HepG2 (cell line): ENCODE results near the gene TNFRSF9. TPM values are rescaled to one million over a fixed set of nuclear protein-coding genes. Genes with fewer than 3 reads are reported as not detected.

ENCODE experiments used
- CBX1 ChIP-seq: IDR thresholded peaks from one replicate; pipeline ENCODE4 v1.6.1; 2016; ENCODE audit warnings: antibody characterized with exemption, low read depth
- ESRRA ChIP-seq: sonication (generic); formaldehyde crosslinking; IDR thresholded peaks from 2 replicates; pipeline ENCODE4 v1.5.1; 2020; ENCODE audit warnings: mild to moderate bottlenecking, low read depth, missing genetic modification reagents
- REPIN1 ChIP-seq: sonication (generic); formaldehyde crosslinking; IDR thresholded peaks from 2 replicates; pipeline ENCODE4 v1.8.0; 2022; ENCODE audit warnings: missing genetic modification reagents, low read depth, mild to moderate bottlenecking, borderline replicate concordance
- SATB2 ChIP-seq: sonication (generic); formaldehyde crosslinking; IDR thresholded peaks from 2 replicates; pipeline ENCODE4 v1.5.0; 2020; ENCODE audit warnings: missing genetic modification reagents
- SMAD3 ChIP-seq: sonication (generic); formaldehyde crosslinking; IDR thresholded peaks from 2 replicates; pipeline ENCODE4 v1.4.0; 2020; ENCODE audit warnings: missing genetic modification reagents
- TBX2 ChIP-seq: sonication (generic); formaldehyde crosslinking; IDR thresholded peaks from 2 replicates; pipeline ENCODE4 v1.5.0; 2020; ENCODE audit warnings: missing genetic modification reagents, mild to moderate bottlenecking, borderline replicate concordance
- ZNF138 ChIP-seq: sonication (generic); formaldehyde crosslinking; IDR thresholded peaks from 2 replicates; pipeline ENCODE4 v1.5.0; 2020; ENCODE audit warnings: mild to moderate bottlenecking, low read depth, missing genetic modification reagents
- ZNF143 ChIP-seq: sonication (generic); formaldehyde crosslinking; IDR thresholded peaks from 2 replicates; pipeline ENCODE4 v1.4.0; 2020; ENCODE audit warnings: missing genetic modification reagents
- ZNF567 ChIP-seq: sonication (generic); formaldehyde crosslinking; IDR thresholded peaks from 2 replicates; pipeline ENCODE4 v1.8.1; 2023; ENCODE audit warnings: mild to moderate bottlenecking, missing genetic modification reagents, borderline replicate concordance
- polyA plus RNA-seq, 8 experiments: library from polyadenylated mRNA; depleted of rRNA in 3 of 8; stranded (reverse) in 7 of 8; unstranded in 1 of 8; fragments of >200 nt; fragmentation: Illumina TruSeq in 4 of 8; extraction: Trizol in 4 of 8; gene quantifications; 2 replicates each; pipeline versions ENCODE4 v1.2.1 to v1.2.3, GENCODE V29; 2011 to 2016; ENCODE audit warnings: low read depth in 4 of 8, missing spikeins in 1 of 8, mixed read lengths in 1 of 8; ENCODE audit not compliant: insufficient read depth in 1 of 8
- total RNA-seq, 5 experiments: library from RNA; depleted of rRNA; stranded (reverse); fragments of >200 nt; fragmentation: Illumina TruSeq; extraction: Trizol; gene quantifications; 2 replicates each; pipeline ENCODE4 v1.2.3, GENCODE V29; 2016; ENCODE audit warnings: low read depth in 1 of 5
- TF ChIP-seq, protein P1 (sequence below): sonication (generic); formaldehyde crosslinking; IDR thresholded peaks from 2 replicates; pipeline ENCODE4 v1.4.0; 2020; ENCODE audit warnings: missing genetic modification reagents
- TF ChIP-seq, protein P2 (sequence below): sonication (generic); formaldehyde crosslinking; IDR thresholded peaks from 2 replicates; pipeline ENCODE4 v1.4.0; 2020; ENCODE audit warnings: missing genetic modification reagents
- TF ChIP-seq, protein P3 (sequence below), 2 experiments: IDR thresholded peaks; 2 replicates each; pipeline ENCODE4 v1.6.1; 2011 to 2012; ENCODE audit warnings: low read length in 2 of 2, borderline replicate concordance in 1 of 2, low read depth in 1 of 2, mild to moderate bottlenecking in 1 of 2, moderate library complexity in 1 of 2
- TF ChIP-seq, protein P4 (sequence below): IDR thresholded peaks from 2 replicates; pipeline ENCODE4 v1.6.1; 2016; ENCODE audit warnings: missing compliant biosample characterization, missing genetic modification reagents, borderline replicate concordance
- TF ChIP-seq, protein P5 (sequence below): sonication (generic); formaldehyde crosslinking; IDR thresholded peaks from 2 replicates; pipeline ENCODE4 v1.8.1; 2022; ENCODE audit warnings: mild to moderate bottlenecking, missing genetic modification reagents

Gene TNFRSF9
- total and polyA plus RNA-seq, 2 of the 13 experiments (the other 11 are each of a cell fraction or from before 2014, with no cell fraction given), result 0.07 TPM; not detected in 1

DNA sequence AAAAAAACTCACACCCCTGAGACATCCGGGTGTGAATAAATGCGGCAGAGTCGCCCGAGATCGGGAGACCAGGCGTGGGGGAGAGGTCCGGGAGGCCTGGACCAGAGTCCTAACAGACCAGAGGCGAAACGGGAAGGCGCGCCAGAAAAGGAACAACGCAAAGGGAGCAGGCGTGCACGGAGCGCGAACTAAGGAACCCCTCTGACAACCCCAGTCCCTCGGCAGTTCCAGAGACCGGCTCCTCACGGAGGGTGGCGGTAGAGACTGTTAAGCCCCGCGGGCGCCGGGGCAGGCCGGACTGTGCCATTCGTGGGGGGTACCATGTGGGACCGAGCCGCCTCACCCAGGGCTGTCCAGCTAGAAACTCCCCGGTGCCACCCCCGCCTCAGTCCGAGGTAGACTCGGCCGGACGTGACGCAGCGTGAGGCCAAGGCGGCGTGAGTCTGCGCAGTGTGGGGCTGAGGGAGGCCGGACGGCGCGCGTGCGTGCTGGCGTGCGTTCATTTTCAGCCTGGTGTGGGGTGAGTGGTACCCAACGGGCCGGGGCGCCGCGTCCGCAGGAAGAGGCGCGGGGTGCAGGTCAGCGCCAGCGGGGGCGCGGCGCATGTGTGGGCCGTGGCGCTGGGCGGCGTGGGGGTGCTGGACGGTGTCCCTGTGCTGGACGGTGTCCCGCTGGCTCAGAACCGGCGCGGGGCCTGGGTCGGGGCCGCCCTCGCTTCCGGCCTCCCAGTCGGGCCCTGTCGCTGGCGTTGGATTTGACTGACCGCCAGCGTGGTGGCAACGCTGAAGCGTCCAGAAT is 20.8 kb upstream of the TNFRSF9 start, which contains the start of gene PARK7 (continued):
- TF ChIP-seq, protein P1, sequence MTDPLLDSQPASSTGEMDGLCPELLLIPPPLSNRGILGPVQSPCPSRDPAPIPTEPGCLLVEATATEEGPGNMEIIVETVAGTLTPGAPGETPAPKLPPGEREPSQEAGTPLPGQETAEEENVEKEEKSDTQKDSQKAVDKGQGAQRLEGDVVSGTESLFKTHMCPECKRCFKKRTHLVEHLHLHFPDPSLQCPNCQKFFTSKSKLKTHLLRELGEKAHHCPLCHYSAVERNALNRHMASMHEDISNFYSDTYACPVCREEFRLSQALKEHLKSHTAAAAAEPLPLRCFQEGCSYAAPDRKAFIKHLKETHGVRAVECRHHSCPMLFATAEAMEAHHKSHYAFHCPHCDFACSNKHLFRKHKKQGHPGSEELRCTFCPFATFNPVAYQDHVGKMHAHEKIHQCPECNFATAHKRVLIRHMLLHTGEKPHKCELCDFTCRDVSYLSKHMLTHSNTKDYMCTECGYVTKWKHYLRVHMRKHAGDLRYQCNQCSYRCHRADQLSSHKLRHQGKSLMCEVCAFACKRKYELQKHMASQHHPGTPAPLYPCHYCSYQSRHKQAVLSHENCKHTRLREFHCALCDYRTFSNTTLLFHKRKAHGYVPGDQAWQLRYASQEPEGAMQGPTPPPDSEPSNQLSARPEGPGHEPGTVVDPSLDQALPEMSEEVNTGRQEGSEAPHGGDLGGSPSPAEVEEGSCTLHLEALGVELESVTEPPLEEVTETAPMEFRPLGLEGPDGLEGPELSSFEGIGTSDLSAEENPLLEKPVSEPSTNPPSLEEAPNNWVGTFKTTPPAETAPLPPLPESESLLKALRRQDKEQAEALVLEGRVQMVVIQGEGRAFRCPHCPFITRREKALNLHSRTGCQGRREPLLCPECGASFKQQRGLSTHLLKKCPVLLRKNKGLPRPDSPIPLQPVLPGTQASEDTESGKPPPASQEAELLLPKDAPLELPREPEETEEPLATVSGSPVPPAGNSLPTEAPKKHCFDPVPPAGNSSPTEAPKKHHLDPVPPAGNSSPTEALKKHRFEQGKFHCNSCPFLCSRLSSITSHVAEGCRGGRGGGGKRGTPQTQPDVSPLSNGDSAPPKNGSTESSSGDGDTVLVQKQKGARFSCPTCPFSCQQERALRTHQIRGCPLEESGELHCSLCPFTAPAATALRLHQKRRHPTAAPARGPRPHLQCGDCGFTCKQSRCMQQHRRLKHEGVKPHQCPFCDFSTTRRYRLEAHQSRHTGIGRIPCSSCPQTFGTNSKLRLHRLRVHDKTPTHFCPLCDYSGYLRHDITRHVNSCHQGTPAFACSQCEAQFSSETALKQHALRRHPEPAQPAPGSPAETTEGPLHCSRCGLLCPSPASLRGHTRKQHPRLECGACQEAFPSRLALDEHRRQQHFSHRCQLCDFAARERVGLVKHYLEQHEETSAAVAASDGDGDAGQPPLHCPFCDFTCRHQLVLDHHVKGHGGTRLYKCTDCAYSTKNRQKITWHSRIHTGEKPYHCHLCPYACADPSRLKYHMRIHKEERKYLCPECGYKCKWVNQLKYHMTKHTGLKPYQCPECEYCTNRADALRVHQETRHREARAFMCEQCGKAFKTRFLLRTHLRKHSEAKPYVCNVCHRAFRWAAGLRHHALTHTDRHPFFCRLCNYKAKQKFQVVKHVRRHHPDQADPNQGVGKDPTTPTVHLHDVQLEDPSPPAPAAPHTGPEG (CRISPR knock-in tag), result peak; percentile 80; the same call in 1 of the 2 replicates
- TF ChIP-seq ESRRA (CRISPR knock-in tag), result no peak
- TF ChIP-seq REPIN1 (CRISPR knock-in tag), result peak; percentile 99
- TF ChIP-seq, protein P2, sequence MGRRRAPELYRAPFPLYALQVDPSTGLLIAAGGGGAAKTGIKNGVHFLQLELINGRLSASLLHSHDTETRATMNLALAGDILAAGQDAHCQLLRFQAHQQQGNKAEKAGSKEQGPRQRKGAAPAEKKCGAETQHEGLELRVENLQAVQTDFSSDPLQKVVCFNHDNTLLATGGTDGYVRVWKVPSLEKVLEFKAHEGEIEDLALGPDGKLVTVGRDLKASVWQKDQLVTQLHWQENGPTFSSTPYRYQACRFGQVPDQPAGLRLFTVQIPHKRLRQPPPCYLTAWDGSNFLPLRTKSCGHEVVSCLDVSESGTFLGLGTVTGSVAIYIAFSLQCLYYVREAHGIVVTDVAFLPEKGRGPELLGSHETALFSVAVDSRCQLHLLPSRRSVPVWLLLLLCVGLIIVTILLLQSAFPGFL (CRISPR knock-in tag), result peak; percentile 34; the same call in 1 of the 2 replicates
- TF ChIP-seq, protein P3, sequence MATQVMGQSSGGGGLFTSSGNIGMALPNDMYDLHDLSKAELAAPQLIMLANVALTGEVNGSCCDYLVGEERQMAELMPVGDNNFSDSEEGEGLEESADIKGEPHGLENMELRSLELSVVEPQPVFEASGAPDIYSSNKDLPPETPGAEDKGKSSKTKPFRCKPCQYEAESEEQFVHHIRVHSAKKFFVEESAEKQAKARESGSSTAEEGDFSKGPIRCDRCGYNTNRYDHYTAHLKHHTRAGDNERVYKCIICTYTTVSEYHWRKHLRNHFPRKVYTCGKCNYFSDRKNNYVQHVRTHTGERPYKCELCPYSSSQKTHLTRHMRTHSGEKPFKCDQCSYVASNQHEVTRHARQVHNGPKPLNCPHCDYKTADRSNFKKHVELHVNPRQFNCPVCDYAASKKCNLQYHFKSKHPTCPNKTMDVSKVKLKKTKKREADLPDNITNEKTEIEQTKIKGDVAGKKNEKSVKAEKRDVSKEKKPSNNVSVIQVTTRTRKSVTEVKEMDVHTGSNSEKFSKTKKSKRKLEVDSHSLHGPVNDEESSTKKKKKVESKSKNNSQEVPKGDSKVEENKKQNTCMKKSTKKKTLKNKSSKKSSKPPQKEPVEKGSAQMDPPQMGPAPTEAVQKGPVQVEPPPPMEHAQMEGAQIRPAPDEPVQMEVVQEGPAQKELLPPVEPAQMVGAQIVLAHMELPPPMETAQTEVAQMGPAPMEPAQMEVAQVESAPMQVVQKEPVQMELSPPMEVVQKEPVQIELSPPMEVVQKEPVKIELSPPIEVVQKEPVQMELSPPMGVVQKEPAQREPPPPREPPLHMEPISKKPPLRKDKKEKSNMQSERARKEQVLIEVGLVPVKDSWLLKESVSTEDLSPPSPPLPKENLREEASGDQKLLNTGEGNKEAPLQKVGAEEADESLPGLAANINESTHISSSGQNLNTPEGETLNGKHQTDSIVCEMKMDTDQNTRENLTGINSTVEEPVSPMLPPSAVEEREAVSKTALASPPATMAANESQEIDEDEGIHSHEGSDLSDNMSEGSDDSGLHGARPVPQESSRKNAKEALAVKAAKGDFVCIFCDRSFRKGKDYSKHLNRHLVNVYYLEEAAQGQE (IDR thresholded peaks at IDR 0.05; ENCODE audit: borderline replicate concordance in 1 of 2, low read depth in 1 of 2, low read length in 2 of 2), result peak in 1 of 2 experiments; percentile 44; a peak in 1 of 4 replicates
- TF ChIP-seq TBX2 (CRISPR knock-in tag), result peak; percentile 92
- peak; percentile 81; the same call in 1 of the 2 replicates for TF ChIP-seq ZNF138 (CRISPR knock-in tag)
- TF ChIP-seq, protein P4, sequence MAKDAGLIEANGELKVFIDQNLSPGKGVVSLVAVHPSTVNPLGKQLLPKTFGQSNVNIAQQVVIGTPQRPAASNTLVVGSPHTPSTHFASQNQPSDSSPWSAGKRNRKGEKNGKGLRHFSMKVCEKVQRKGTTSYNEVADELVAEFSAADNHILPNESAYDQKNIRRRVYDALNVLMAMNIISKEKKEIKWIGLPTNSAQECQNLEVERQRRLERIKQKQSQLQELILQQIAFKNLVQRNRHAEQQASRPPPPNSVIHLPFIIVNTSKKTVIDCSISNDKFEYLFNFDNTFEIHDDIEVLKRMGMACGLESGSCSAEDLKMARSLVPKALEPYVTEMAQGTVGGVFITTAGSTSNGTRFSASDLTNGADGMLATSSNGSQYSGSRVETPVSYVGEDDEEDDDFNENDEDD, result peak; percentile 48; the same call in 1 of the 2 replicates
- TF ChIP-seq, protein P5, sequence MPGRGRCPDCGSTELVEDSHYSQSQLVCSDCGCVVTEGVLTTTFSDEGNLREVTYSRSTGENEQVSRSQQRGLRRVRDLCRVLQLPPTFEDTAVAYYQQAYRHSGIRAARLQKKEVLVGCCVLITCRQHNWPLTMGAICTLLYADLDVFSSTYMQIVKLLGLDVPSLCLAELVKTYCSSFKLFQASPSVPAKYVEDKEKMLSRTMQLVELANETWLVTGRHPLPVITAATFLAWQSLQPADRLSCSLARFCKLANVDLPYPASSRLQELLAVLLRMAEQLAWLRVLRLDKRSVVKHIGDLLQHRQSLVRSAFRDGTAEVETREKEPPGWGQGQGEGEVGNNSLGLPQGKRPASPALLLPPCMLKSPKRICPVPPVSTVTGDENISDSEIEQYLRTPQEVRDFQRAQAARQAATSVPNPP (CRISPR knock-in tag), result peak; percentile 45; the same call in 1 of the 2 replicates
- peak; percentile 62; the same call in 1 of the 2 replicates for TF ChIP-seq ZNF143 (CRISPR knock-in tag)
- TF ChIP-seq CBX1, result peak; percentile 78
- TF ChIP-seq ZNF567, result peak; percentile 66; the same call in 1 of the 2 replicates
- peak; percentile 64; the same call in 1 of the 2 replicates for TF ChIP-seq SATB2 (CRISPR knock-in tag)
- TF ChIP-seq SMAD3 (CRISPR knock-in tag), result 0 out of 2 replicates have a peak, but pooled peaks have one; percentile 20
